Lung (tissue), 12 donors: ENCODE data around the gene ZNF639. TPM values are rescaled to one million over a fixed set of nuclear protein-coding genes. Genes with fewer than 3 reads are reported as not detected.
"Not testable (repeated sequence)": the region's sequence is repeated elsewhere in the genome, so short reads cannot be mapped to it uniquely, and the experiment has no call there.

Source experiments
- ATAC-seq: fragments of 200-7000 bp; cut with Tn5 transposase; one replicate; pipeline ENCODE4 v1.9.1; 2020; ENCODE audit warnings: moderate number of reproducible peaks; ENCODE audit not compliant: insufficient read depth, low FRiP score
- DNase-seq, 3 donors: peaks; one replicate each; pipeline ENCODE4 v3.0.0-alpha.2; 2013 to 2017
- H3K27ac ChIP-seq, 2 donors: one replicate each; pipeline ENCODE4 v1.5.1; 2013; ENCODE audit warnings: mild to moderate bottlenecking in 2 of 2, moderate library complexity in 2 of 2, control low read depth in 1 of 2, inconsistent platforms in 1 of 2, low read depth in 1 of 2, low read length in 1 of 2
- H3K27me3 ChIP-seq, 3 donors: one replicate each; pipeline ENCODE4 v1.5.1; 2013; ENCODE audit warnings: low read length in 2 of 3; ENCODE audit not compliant: control insufficient read depth in 3 of 3, insufficient read depth in 3 of 3
- H3K36me3 ChIP-seq, 4 donors: one replicate each; pipeline ENCODE4 v1.5.1; 2013; ENCODE audit warnings: low read length in 4 of 4, mild to moderate bottlenecking in 1 of 4, moderate library complexity in 1 of 4; ENCODE audit not compliant: control insufficient read depth in 4 of 4, insufficient read depth in 4 of 4
- H3K4me1 ChIP-seq, 5 donors: one replicate each; pipeline ENCODE4 v1.5.1; 2013; ENCODE audit warnings: low read length in 5 of 5, mild to moderate bottlenecking in 2 of 5, moderate library complexity in 1 of 5; ENCODE audit not compliant: control insufficient read depth in 5 of 5, insufficient read depth in 5 of 5
- H3K4me3 ChIP-seq: one replicate; pipeline ENCODE4 v1.5.1; 2013; ENCODE audit warnings: mild to moderate bottlenecking, control low read depth, moderate library complexity
- H3K9ac ChIP-seq, 2 donors: one replicate each; pipeline ENCODE4 v1.5.1; 2013; ENCODE audit warnings: low read length in 2 of 2, control low read depth in 1 of 2; ENCODE audit not compliant: insufficient read depth in 1 of 2
- H3K9me3 ChIP-seq, 4 donors: one replicate each; pipeline ENCODE4 v1.5.1; 2013; ENCODE audit warnings: low read length in 3 of 4, mild to moderate bottlenecking in 1 of 4, moderate library complexity in 1 of 4; ENCODE audit not compliant: control insufficient read depth in 4 of 4, insufficient read depth in 3 of 4
- WGBS, 2 donors: extraction: QIAGEN DNeasy Blood & Tissue Kit; methylation state at CpG; one replicate each; pipeline ENCODE4 v1.1.7; 2013; 5-methylcytosine and 5-hydroxymethylcytosine counted together
- polyA plus RNA-seq, 2 donors: library from polyadenylated mRNA; stranded (reverse); fragments of 200-250 nt; gene quantifications; one replicate each; pipeline ENCODE4 v1.2.1, GENCODE V29; 2013
- total RNA-seq, 2 donors: library from RNA; depleted of rRNA in 1 of 2; stranded (reverse); fragments of >200 nt in 1 of 2; gene quantifications; one replicate each; pipeline ENCODE4 v1.2.1, GENCODE V29; 2014 to 2021
- TF ChIP-seq, protein P1 (sequence below): IDR thresholded peaks from 2 replicates; pipeline ENCODE4 v1.5.1; 2012; ENCODE audit warnings: mild to moderate bottlenecking; ENCODE audit errors: control extremely low read depth, extremely low read depth
- donor health status: control.
- donor health status: control.
- donor health status: Bipolar disorder and iron deficiency.
- donor health status: healthy.
- donor health status: DM: yes; HTN: yes; CAD: no.

Gene ZNF639
- total and polyA plus RNA-seq, 4 donors: 14.8 to 53.3 (median 22.0) TPM

DNA sequence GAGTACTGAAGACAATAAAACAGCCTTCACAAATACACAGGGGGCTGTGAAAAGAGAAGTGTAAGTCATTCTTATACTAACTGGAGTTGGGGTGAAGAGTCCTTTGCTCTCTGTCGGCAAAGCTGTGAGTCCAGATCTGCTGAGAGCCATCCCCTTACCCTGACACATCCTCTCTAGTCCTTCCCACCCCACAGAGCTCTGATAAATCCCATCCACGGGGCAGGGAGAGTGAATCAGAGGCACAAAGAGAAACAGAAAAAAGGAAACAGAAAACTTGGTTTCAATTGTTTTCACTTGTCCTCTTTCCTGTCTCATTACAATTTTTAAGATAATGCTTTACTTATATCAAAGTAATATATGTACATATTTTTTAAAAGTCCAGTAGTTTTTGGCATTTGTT is 18.2 kb upstream of the ZNF639 start:
- Histone ChIP-seq H3K4me3 (no peak overlapping the region), H3K36me3 (no peaks in the 10 kb centered on the region), H3K27me3 (no peaks in the 10 kb centered on the region), H3K4me1 (no peaks in the 10 kb centered on the region), H3K9me3 (no peaks in the 10 kb centered on the region), H3K9ac (no peak overlapping the region), H3K27ac (no peak overlapping the region)
- TF ChIP-seq, protein P1, sequence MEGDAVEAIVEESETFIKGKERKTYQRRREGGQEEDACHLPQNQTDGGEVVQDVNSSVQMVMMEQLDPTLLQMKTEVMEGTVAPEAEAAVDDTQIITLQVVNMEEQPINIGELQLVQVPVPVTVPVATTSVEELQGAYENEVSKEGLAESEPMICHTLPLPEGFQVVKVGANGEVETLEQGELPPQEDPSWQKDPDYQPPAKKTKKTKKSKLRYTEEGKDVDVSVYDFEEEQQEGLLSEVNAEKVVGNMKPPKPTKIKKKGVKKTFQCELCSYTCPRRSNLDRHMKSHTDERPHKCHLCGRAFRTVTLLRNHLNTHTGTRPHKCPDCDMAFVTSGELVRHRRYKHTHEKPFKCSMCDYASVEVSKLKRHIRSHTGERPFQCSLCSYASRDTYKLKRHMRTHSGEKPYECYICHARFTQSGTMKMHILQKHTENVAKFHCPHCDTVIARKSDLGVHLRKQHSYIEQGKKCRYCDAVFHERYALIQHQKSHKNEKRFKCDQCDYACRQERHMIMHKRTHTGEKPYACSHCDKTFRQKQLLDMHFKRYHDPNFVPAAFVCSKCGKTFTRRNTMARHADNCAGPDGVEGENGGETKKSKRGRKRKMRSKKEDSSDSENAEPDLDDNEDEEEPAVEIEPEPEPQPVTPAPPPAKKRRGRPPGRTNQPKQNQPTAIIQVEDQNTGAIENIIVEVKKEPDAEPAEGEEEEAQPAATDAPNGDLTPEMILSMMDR: no peak
- no peak for DNase-seq
- no peak for ATAC-seq
- WGBS, 2 donors: 18 to 27% methylated on average over 2 of the region's 2 CpGs

DNA sequence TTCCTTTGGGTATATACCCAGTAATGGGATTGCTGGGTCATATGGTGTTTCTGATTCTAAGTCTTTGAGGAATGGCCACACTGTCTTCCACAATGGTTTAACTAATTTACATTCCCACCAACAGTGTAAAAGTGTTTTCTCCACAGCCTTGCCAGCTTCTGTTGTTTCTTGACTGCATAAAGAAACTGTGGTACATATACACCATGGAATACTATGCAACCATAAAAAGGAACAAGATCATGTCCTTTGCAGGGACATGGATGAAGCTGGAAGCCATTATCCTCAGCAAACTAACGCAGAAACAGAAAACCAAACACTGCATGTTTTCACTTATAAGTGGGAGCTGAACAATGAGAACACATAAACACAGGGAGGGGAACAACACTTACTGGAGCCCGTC is 15.5 kb upstream of the ZNF639 start:
- DNase-seq, H3K36me3 ChIP-seq, H3K4me3 ChIP-seq, H3K4me1 ChIP-seq, H3K9me3 ChIP-seq, H3K9ac ChIP-seq, ATAC-seq, H3K27ac ChIP-seq, H3K27me3 ChIP-seq: not testable (repeated sequence)
- 69 to 75% methylated on average over 2 of the region's 2 CpGs for WGBS, 2 donors

DNA sequence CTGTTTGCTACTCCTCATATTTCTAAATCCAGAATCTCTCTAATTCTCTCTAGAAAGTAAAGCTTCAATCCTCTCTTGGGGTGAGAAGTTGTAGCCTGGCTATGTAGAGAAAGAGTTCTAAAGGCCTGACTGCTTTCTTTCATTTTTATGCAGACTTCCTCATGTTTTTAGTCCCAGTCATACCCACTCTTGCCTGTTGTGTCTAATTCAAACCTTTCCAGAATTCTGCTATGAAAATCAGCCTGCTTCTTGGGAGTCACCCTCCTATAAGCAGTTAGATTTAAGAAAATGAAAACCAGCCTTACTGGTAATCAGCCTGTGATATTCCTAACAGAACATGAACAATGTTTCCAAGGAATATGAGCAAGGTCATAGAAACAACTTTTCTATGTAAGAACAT is 14.8 kb upstream of the ZNF639 start:
- no peak for ATAC-seq
- Histone ChIP-seq H3K4me3 (no peak overlapping the region), H3K27ac (no peak overlapping the region), H3K27me3 (no peaks in the 10 kb centered on the region), H3K36me3 (no peaks in the 10 kb centered on the region), H3K9me3 (no peaks in the 10 kb centered on the region), H3K4me1 (no peaks in the 10 kb centered on the region), H3K9ac (no peak overlapping the region)
- TF ChIP-seq, protein P1: no peak
- no peak for DNase-seq

DNA sequence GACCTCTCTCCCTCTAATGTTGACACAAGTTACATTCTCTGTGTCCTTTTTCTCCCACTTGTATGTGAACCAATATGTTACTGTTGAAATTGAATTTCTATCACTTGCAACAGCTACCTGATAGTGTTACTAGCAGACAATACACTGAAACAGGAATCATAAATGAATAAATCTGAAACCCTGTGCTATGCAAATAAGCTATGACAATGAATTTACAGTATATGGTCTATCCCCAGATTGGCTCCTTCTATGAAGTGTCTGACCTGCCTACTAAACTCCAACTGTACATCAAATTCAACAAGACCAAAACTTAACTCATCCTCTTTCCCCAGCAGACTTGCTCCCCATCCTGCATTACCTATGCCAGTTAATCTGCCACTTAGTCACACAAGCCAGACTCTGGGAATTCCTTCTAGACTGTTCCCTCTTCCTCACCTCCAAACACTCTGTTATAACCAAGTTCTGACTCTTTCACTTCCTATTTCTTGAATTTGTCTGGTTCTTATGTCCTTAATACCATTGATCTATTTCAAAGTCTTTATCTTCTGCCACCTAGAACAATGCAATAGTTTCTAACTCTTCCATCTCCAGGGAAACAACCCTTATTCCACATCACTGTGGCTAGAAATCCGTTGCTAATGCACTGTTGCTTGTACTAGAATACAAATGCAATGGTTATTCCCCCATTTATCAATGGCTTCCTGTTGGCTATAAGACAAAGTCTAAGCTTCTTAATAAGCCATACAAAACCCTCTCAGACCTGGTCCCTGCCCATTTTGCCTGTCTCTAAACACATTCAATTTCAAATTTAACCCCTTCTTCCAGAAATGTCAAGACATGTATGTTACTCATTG is 13.4 kb upstream of the ZNF639 start:
- H3K4me1 ChIP-seq: no peaks in the 10 kb centered on the region
- no peaks in the 10 kb centered on the region for H3K9me3 ChIP-seq
- no peaks in the 10 kb centered on the region for H3K27me3 ChIP-seq
- TF ChIP-seq, protein P1: no peak
- H3K4me3 ChIP-seq: no peak overlapping the region
- H3K27ac ChIP-seq: no peak overlapping the region
- H3K36me3 ChIP-seq: no peaks in the 10 kb centered on the region
- ATAC-seq (no peak), DNase-seq (no peak)
- H3K9ac ChIP-seq: no peak overlapping the region
- 53 to 62% methylated on average over 1 of the region's 1 CpG for WGBS, 2 donors
